Effector memory CD4-positive, alpha-beta T cell (primary cell): ENCODE results near the gene RFXAP.

Experiments
- DNase-seq, 3 donors: peaks; one replicate each; pipeline ENCODE4 v3.0.0-alpha.2; 2020
- H3K27ac ChIP-seq: 2 replicates; pipeline ENCODE4 v1.7.0; 2013; ENCODE audit warnings: mild to moderate bottlenecking, low read length, moderate library complexity; ENCODE audit not compliant: insufficient read depth, poor library complexity, severe bottlenecking
- H3K27me3 ChIP-seq: replicated peaks from 2 replicates; pipeline ENCODE4 v1.7.0; 2013; ENCODE audit warnings: mild to moderate bottlenecking, low read length; ENCODE audit not compliant: insufficient read depth, control insufficient read depth, poor library complexity, severe bottlenecking
- H3K36me3 ChIP-seq: 2 replicates; pipeline ENCODE4 v1.7.0; 2013; ENCODE audit warnings: mild to moderate bottlenecking, low read length, moderate library complexity; ENCODE audit not compliant: control insufficient read depth, insufficient read depth
- H3K4me1 ChIP-seq: 2 replicates; pipeline ENCODE4 v1.7.0; 2013; ENCODE audit warnings: low read length, mild to moderate bottlenecking; ENCODE audit not compliant: control insufficient read depth, insufficient read depth, poor library complexity, severe bottlenecking
- H3K4me3 ChIP-seq: 2 replicates; pipeline ENCODE4 v1.7.0; 2013; ENCODE audit warnings: low read length, low read depth, mild to moderate bottlenecking; ENCODE audit not compliant: insufficient read depth, poor library complexity, severe bottlenecking
- H3K9me3 ChIP-seq: 2 replicates; pipeline ENCODE4 v1.7.0; 2013; ENCODE audit warnings: mild to moderate bottlenecking, low read length, moderate library complexity; ENCODE audit not compliant: control insufficient read depth

RFXAP gene

GRCh38 chr13:36862002-36862685, 43.1 kb downstream of the RFXAP start:
- no peak for DNase-seq
- Histone ChIP-seq H3K27ac (no peak overlapping the region), H3K36me3 (no peaks in the 10 kb centered on the region), H3K9me3 (no peaks in the 10 kb centered on the region), H3K4me3 (no peak overlapping the region), H3K27me3 (peaks cover 7% of the 10 kb centered on the region), H3K4me1 (no peaks in the 10 kb centered on the region)

GRCh38 chr13:36862722-36863121, 43.7 kb downstream of the RFXAP start:
- no peak overlapping the region for H3K4me3 ChIP-seq
- H3K27ac ChIP-seq: no peak overlapping the region
- no peak for DNase-seq
- H3K36me3 ChIP-seq: no peaks in the 10 kb centered on the region
- peaks cover 7% of the 10 kb centered on the region for H3K27me3 ChIP-seq
- no peaks in the 10 kb centered on the region for H3K4me1 ChIP-seq
- H3K9me3 ChIP-seq: no peaks in the 10 kb centered on the region

- H3K4me3 ChIP-seq: no peak overlapping the region
- H3K4me1 ChIP-seq: no peaks in the 10 kb centered on the region
- no peaks in the 10 kb centered on the region for H3K9me3 ChIP-seq
- DNase-seq: no peak
- H3K27me3 ChIP-seq: peaks cover 7% of the 10 kb centered on the region
- no peak overlapping the region for H3K27ac ChIP-seq
- no peaks in the 10 kb centered on the region for H3K36me3 ChIP-seq
These were observed 46.2 kb downstream of the RFXAP start for GRCh38 chr13:36865265-36865664.

- Histone ChIP-seq H3K27ac (no peak overlapping the region), H3K9me3 (no peaks in the 10 kb centered on the region), H3K36me3 (no peaks in the 10 kb centered on the region), H3K4me3 (no peak overlapping the region), H3K4me1 (no peaks in the 10 kb centered on the region), H3K27me3 (peaks cover 7% of the 10 kb centered on the region)
- no peak for DNase-seq
These were observed 47.2 kb downstream of the RFXAP start for GRCh38 chr13:36866232-36866631.

GRCh38 chr13:36870050-36870692, 51.1 kb downstream of the RFXAP start:
- no peak overlapping the region for H3K4me3 ChIP-seq
- DNase-seq: no peak
- H3K9me3 ChIP-seq: no peaks in the 10 kb centered on the region
- H3K4me1 ChIP-seq: no peaks in the 10 kb centered on the region
- H3K27me3 ChIP-seq: no peaks in the 10 kb centered on the region
- H3K36me3 ChIP-seq: no peaks in the 10 kb centered on the region
- no peak overlapping the region for H3K27ac ChIP-seq

GRCh38 chr13:36872621-36873020, 53.6 kb downstream of the RFXAP start:
- Histone ChIP-seq H3K27ac (no peak overlapping the region), H3K4me1 (no peaks in the 10 kb centered on the region), H3K36me3 (no peaks in the 10 kb centered on the region), H3K4me3 (no peak overlapping the region), H3K27me3 (no peaks in the 10 kb centered on the region), H3K9me3 (no peaks in the 10 kb centered on the region)
- DNase-seq: no peak

GRCh38 chr13:36875431-36875830, 56.4 kb downstream of the RFXAP start:
- Histone ChIP-seq H3K4me3 (no peak overlapping the region), H3K36me3 (no peaks in the 10 kb centered on the region), H3K27ac (no peak overlapping the region), H3K27me3 (no peaks in the 10 kb centered on the region), H3K4me1 (no peaks in the 10 kb centered on the region), H3K9me3 (no peaks in the 10 kb centered on the region)
- no peak for DNase-seq

GRCh38 chr13:36875961-36876360, 56.9 kb downstream of the RFXAP start:
- Histone ChIP-seq H3K4me1 (no peaks in the 10 kb centered on the region), H3K36me3 (no peaks in the 10 kb centered on the region), H3K4me3 (no peak overlapping the region), H3K27ac (no peak overlapping the region), H3K9me3 (no peaks in the 10 kb centered on the region), H3K27me3 (no peaks in the 10 kb centered on the region)
- no peak for DNase-seq
